Measurements from ENCODE around the gene KIZ. TPM values are rescaled to one million over a fixed set of nuclear protein-coding genes. Genes with fewer than 3 reads are reported as not detected.

KIZ gene
- total RNA-seq, 1 experiment from 2014 or later = 31.8 TPM

GRCh38 chr20:21118782-21119181 is 7.1 kb upstream of the KIZ start:
- DNase-seq = no peak
- Histone ChIP-seq H3K27me3 (replicated peaks; ENCODE audit: control insufficient read depth, insufficient read depth, low read length) (no peaks in the 10 kb centered on the region), H3K36me3 (ENCODE audit: control insufficient read depth, insufficient read depth, low read length) (no peaks in the 10 kb centered on the region), H3K9me3 (no peaks in the 10 kb centered on the region), H3K4me1 (no peaks in the 10 kb centered on the region), H3K4me3 (ENCODE audit: low read depth, low read length) (no peak overlapping the region)
- Mint-ChIP-seq H3K9me3 (ENCODE audit: unreplicated experiment) (no peaks in the 10 kb centered on the region), H3K4me1 (ENCODE audit: low read depth, unreplicated experiment) (no peaks in the 10 kb centered on the region), H3K36me3 (ENCODE audit: insufficient read depth, unreplicated experiment) (no peaks in the 10 kb centered on the region), H3K27ac (ENCODE audit: unreplicated experiment) (no peak overlapping the region), H3K4me3 (ENCODE audit: unreplicated experiment) (no peak overlapping the region), H3K27me3 (ENCODE audit: insufficient read depth, unreplicated experiment) (no peaks in the 10 kb centered on the region)
- ChIA-PET POLR2A (no interaction called here), CTCF (no interaction called here)
- BruUV-seq (replicated peaks) = no TSS peak
- intact Hi-C loops (cut with micrococcal nuclease; ENCODE audit: unreplicated experiment) = no loop called here
- TF ChIP-seq CTCF (IDR thresholded peaks at IDR 0.05; ENCODE audit: insufficient read depth in 1 of 2, low read depth in 1 of 2, low read length in 1 of 2, severe bottlenecking in 1 of 2, unreplicated experiment in 1 of 2) = no peak

GRCh38 chr20:21124190-21124589 is 1.7 kb upstream of the KIZ start:
- no peaks in the 10 kb centered on the region for H3K9me3 ChIP-seq
- H3K9me3 Mint-ChIP-seq (ENCODE audit: unreplicated experiment) = no peaks in the 10 kb centered on the region
- POLR2A ChIA-PET = no interaction called here
- no peaks in the 10 kb centered on the region for H3K36me3 ChIP-seq (ENCODE audit: control insufficient read depth, insufficient read depth, low read length)
- no peak overlapping the region for H3K4me3 ChIP-seq (ENCODE audit: low read depth, low read length)
- no peaks in the 10 kb centered on the region for H3K4me1 ChIP-seq
- H3K36me3 Mint-ChIP-seq (ENCODE audit: insufficient read depth, unreplicated experiment) = no peaks in the 10 kb centered on the region
- TF ChIP-seq CTCF (IDR thresholded peaks at IDR 0.05; ENCODE audit: insufficient read depth in 1 of 2, low read depth in 1 of 2, low read length in 1 of 2, severe bottlenecking in 1 of 2, unreplicated experiment in 1 of 2) = no peak
- no peak overlapping the region for H3K4me3 Mint-ChIP-seq (ENCODE audit: unreplicated experiment)
- BruUV-seq (replicated peaks) = no TSS peak
- no peaks in the 10 kb centered on the region for H3K27me3 Mint-ChIP-seq (ENCODE audit: insufficient read depth, unreplicated experiment)
- no peak for DNase-seq
- CTCF ChIA-PET = no interaction called here
- peaks cover 9% of the 10 kb centered on the region for H3K4me1 Mint-ChIP-seq (ENCODE audit: low read depth, unreplicated experiment)
- no peaks in the 10 kb centered on the region for H3K27me3 ChIP-seq (replicated peaks; ENCODE audit: control insufficient read depth, insufficient read depth, low read length)
- intact Hi-C loops (cut with micrococcal nuclease; ENCODE audit: unreplicated experiment) = no loop called here
- no peak overlapping the region for H3K27ac Mint-ChIP-seq (ENCODE audit: unreplicated experiment)

DNA sequence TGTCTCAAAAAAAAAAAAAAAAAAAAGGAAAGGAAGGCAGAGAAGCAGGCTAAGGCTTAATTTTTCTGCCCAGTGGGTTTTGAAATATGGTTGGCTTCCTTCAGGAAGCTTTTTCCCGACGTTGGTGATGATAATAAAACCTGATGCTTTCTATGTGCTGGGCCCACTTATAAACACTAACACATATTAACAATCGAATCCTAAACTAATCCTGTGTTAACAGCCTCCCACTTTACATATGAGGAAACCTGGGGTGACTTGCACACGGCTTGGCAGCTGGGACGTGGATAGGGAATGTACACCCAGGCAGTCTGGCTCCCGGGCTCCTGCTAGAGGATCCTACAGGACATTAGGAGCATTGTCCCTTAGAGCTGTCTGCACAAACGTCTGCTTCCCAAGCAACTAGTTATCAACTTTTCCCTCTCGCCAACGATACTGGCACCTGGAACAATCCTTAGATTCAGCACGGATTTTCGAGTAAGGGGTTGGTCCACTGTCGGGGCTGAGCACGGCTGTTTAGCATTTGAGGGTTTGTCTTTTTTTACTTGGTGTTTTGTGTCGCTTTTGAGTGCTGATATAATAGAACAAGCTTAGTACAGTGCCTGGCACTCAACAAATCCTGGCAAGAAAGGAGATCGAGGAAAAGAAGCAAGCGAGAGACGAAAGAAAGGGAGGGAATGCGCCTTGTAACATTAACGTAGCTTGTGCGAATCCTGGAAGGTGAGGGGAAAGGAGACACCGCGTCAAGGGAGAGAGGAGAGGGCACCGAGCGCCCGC is 622 bp upstream of the KIZ start:
- no peaks in the 10 kb centered on the region for H3K27me3 Mint-ChIP-seq (ENCODE audit: insufficient read depth, unreplicated experiment)
- peak; percentile 18 to 39 for TF ChIP-seq CTCF (IDR thresholded peaks at IDR 0.05; ENCODE audit: insufficient read depth in 1 of 2, low read depth in 1 of 2, low read length in 1 of 2, severe bottlenecking in 1 of 2, unreplicated experiment in 1 of 2)
- no peaks in the 10 kb centered on the region for H3K9me3 Mint-ChIP-seq (ENCODE audit: unreplicated experiment)
- no TSS peak for BruUV-seq (replicated peaks)
- no peaks in the 10 kb centered on the region for H3K36me3 Mint-ChIP-seq (ENCODE audit: insufficient read depth, unreplicated experiment)
- ChIA-PET CTCF (interaction anchor here (0.7 to 2.2 kb wide), 10 partner anchors 9 to 1052 kb away, joined by 3 to 18 read pairs (median 4); no protein-coding TSS in a partner anchor), POLR2A (interaction anchor here (1.2 to 2.1 kb wide), 3 partner anchors 10 to 177 kb away, joined by 3 to 16 read pairs (median 7); partner anchors contain the start of gene XRN2)
- no peaks in the 10 kb centered on the region for H3K9me3 ChIP-seq
- no peaks in the 10 kb centered on the region for H3K4me1 ChIP-seq
- peak; percentile 73 to 77 for DNase-seq
- intact Hi-C loops (cut with micrococcal nuclease; ENCODE audit: unreplicated experiment) = loop anchor here (1.0 kb wide), 3 partner anchors 23 to 261 kb away; no protein-coding TSS in a partner anchor
- H3K4me3 Mint-ChIP-seq (ENCODE audit: unreplicated experiment) = peak overlapping the region; percentile 84
- no peaks in the 10 kb centered on the region for H3K36me3 ChIP-seq (ENCODE audit: control insufficient read depth, insufficient read depth, low read length)
- H3K27me3 ChIP-seq (replicated peaks; ENCODE audit: control insufficient read depth, insufficient read depth, low read length) = no peaks in the 10 kb centered on the region
- H3K27ac Mint-ChIP-seq (ENCODE audit: unreplicated experiment) = peak overlapping the region; percentile 61
- peaks cover 9% of the 10 kb centered on the region for H3K4me1 Mint-ChIP-seq (ENCODE audit: low read depth, unreplicated experiment)
- peak overlapping the region; percentile 52 for H3K4me3 ChIP-seq (ENCODE audit: low read depth, low read length)

Data from Caco-2 (cell line).